GM21825 (cell line): ENCODE measurements around the gene BPNT1.

Experiments
- ATAC-seq: cut with Tn5 transposase; IDR thresholded peaks from one replicate; pipeline ENCODE4 v1.9.1; 2021; ENCODE audit warnings: mild to moderate bottlenecking, moderate library complexity; ENCODE audit not compliant: unreplicated experiment

Gene BPNT1

GRCh38 chr1:220012259-220012658 lies 77.3 kb downstream of the BPNT1 start:
- no peak for ATAC-seq

DNA sequence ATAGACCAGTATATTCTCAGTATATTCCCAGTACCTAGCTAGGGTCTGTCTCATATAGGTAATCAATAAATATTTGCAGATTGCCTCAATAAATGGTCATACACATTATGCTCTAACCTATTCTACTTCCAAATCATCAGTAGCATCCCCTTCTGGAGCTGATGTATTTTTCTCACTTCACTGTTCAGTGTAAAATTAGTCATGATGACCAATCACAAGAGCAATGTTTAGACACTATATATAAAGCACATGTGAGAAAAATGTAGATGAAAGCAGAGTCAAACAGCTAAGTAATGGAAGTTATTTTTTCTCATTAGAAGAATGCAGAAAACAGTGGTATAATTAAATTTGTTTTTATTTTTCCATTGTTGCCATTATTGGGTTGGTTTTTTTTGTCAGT lies 78.0 kb downstream of the BPNT1 start:
- ATAC-seq, result no peak
